ENCODE results near the gene SLA2. TPM values are rescaled to one million over a fixed set of nuclear protein-coding genes. Genes with fewer than 3 reads are reported as not detected.
"Not testable (repeated sequence)": the region's sequence is repeated elsewhere in the genome, so short reads cannot be mapped to it uniquely, and the experiment has no call there.

The SLA2 gene
- total RNA-seq, 1 donor from 2014 or later: not detected

DNA sequence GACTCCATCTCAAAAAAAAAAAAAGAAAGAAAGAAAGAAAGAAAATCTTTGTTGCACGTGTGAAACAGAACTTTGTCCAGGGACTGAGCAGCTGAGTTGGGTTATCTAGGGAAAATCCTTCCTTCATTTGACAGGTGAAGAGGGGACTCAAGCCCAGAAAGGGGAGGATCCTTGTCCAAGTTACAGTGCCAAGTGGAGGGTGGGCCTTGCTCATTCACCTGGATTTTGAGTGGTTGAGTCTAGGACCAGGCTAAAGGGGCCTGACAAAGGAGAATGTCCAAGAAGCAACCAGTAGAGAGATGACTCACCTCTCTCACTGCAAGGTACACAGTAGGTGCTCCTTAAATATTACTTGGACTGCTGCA lies 69.9 kb downstream of the SLA2 start:
- DNase-seq (ENCODE audit: extremely low read depth, low read depth, low spot score): no peak

DNA sequence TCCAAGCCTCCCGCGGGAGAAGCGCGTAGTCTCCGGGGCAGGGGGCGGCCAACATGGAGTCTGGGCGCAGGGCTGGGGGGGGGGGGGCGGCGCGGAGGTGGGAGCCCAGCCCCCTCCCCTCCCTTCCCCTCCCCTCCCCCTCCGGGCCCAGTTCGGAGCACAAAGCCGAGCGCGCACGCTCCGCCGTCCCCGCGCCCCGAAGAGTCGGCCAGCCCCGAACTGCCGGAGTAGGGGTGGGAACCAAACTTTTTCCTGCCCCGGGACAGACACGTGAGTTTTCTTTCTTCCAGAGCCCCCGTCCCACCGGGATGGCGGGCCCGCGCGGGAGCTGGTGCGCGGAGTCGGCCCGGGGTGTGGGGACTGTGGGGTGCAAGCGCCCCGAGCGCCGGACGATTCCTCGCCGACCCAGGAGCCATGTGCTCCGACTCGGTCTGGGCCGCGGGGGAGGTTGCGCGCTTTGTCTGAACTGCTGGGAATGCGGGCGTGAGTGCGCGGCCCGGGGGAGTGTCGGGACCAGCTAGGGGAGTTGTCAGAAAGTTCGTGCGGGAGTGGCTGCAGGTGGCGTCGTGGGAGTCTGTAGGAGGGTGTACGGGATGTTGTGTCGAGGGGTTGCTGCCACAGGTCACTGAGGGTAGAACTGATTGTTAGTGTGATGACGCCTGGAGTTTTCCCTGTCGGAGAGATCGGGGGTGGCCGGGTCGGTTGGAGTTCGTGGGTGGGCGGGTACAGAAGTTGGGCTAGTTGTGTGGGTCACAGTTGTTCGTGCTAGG lies 71.4 kb downstream of the SLA2 start:
- DNase-seq (ENCODE audit: extremely low read depth, low read depth, low spot score): no peak

DNA sequence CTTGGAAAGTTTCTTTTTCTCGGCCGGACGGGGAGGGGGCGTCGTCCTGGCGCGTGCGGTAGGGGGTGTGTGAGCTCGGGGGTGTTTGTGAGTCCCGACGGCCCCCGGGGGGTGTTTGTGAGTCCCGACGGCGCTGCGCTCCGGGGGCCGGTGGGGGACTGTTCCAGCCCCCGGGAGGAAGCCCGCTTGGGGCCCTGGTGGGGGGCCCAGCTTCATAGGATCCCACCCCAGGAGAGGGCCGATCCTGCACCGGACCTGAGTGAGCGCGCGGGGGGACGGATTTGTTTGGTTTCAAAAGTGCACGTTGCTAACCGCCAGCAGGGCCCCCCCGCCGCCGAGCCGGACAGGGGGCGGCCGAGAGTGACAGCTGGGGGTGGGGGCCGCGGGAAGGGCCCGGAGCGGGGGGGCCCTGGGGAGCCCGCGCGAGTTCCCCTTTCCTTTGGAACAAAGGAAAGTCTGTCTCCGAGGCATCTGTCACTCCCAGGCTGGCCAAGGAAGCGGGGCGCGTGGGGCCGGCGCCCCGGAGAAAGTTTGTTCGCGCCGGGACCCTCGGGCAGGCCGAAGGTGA lies 72.1 kb downstream of the SLA2 start:
- DNase-seq (ENCODE audit: extremely low read depth, low read depth, low spot score): no peak

DNA sequence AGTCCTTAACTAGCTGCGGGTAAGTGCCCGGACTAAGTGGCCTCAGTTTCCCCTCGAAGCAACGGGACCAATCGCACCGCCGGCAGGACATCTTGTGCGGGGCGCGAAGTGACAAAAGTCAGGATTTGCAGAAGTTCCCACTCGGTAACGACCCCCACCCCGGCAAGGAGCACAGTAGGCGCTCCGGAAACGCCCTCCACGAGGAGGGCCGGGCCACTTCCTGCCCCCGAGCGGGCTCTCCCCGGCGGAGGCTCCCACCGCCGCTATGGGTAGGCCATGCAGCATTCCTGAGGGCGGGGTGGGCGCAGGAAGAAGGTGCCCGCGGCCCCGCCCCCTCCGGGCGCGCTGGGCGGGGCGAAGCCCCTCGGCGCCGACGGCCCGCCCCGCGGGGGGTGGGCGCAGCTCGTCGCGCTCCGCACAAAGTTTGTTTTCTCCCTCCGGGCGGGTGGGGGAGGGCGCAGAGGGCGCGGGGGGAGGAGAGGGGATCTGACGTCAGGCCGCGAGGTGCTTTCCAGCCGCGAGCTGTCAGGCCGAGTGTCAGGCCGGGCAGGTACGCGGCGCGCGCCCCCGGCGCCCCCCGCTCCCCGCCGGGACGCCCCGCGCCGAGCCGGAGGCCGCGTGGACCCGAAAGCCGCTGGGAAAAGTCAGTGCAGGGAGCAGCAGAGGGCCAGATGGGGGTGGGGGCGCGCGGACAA lies 72.7 kb downstream of the SLA2 start, which contains the start of gene TGIF2:
Gene TGIF2, plus strand, starts transcription at position 495 of the 695 bp plus-strand sequence. CDS start 5,178 bp downstream, outside the sequence.
- DNase-seq (ENCODE audit: extremely low read depth, low read depth, low spot score): no peak

DNA sequence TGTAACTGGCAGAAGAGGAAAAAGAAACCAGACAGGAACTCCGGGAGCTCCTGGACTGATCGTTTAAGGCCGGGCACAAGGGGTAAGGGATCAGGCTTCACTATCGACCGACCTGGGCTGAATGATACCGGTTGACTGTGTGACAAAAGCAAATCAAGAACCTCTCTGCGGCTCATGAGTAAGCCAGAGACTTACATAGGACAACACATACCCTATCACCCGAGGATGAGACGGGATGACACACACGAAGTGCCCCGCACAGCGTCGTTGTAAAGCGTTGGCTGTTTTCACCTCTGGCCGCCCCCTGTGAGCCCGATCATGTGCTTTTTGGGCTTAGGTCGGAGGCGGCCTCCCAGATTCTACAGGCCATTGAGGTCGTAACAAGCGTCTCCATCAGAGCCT lies 73.3 kb downstream of the SLA2 start:
- no peak for DNase-seq (ENCODE audit: extremely low read depth, low read depth, low spot score)

DNA sequence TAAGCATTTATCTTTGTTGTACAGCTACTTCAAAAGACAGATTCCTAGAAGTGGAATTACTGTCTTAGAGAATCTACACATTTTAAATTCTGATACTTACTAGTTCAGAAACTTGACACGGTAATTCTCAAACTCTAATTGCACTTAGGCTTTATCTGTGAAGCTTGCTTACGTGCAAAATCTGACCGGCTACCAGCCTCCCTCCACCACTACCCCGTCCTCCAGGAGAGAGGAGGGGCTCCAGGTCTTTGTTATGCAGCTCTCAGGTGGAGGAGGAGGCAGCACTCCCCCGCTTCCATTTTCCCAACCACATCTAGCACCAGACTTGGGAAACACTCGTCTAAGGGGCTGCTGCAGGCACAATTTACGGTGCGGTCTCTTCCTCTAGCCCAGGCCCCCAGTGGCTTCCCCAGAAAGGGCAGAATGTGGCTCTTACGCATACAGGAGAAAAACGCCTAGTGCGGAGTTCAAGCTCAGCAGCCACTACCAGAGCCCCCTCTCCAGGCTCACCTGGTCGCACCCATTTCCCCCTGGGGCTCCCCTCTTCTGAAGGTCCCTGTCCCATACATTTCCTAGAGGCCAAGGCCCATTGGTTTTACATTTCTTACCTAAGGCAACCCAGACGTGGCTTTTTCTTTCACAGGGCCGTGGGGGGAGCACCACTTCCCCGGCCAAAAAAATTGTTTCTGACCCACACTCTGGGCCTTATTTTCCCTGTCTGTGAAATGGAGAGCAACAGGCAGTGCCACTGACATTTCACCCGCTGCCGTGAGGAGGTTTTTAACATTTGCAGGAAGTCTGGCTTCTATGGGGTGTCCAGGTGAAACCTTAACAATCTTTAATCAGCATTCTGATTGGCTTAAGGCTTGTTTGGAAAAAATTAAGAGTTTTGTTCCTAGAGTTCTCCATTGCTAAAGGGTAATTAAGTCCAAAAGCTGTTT lies 74.2 kb downstream of the SLA2 start:
- DNase-seq (ENCODE audit: extremely low read depth, low read depth, low spot score): no peak

DNA sequence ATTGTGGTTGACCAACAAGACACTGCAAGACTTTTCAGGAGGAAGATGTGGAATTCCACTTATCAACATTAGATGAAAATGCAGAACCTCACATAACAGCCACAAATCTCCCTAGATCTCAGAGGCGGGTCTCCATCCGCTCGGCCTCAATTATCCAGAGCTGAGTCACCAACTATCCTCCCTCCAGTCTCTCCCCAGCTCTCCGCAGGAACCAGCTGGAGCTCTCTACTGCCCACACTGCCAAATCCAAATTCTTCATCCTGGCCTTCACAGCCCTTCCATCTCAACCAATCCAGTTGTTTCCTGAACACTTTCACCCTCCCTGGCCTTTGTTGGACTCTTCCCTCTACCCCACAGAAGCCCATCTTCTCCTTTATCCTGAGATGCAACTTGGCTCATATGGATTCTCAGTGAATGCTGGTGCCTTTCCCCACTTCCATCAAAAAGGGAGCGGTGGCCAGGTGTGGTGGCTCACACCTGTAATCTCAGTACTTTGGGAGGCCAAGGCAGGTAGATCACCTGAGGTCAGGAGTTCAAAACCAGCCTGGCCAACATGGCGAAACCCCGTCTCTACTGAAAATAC lies 76.1 kb downstream of the SLA2 start:
- DNase-seq (ENCODE audit: extremely low read depth, low read depth, low spot score): no peak

DNA sequence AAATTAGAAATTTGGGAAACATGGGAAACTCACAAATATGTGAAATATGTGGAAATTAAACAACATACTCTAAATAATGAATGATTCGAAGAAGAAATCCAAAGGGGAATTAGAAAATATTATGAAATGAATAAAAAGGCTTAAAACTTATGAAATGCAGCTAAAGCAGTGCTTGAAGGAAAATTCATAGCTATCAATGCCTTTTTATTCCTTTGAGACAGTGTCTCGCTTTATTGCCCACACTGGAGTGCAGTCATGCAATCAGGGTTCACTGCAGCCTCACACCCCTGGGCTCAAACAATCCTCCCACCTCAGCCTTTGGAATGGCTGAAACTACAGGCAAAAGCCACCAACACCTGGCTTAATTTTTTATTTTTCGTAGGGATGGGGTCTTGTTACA lies 80.5 kb downstream of the SLA2 start:
- no peak for DNase-seq (ENCODE audit: extremely low read depth, low read depth, low spot score)

DNA sequence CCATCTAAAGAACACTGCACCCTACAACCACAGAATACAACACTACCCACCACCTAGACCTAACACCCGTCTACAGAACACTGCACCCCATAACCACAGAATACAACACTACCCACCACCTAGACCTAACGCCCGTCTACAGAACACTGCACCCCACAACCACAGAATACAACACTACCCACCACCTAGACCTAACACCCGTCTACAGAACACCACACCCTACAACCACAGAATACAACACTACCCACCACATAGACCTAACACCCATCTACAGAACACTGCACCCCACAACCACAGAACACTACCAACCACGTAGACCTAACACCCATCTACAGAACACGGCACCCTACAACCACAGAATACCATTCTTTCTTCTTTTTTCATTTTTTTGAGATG lies 81.3 kb downstream of the SLA2 start:
- DNase-seq (ENCODE audit: extremely low read depth, low read depth, low spot score): not testable (repeated sequence)

DNA sequence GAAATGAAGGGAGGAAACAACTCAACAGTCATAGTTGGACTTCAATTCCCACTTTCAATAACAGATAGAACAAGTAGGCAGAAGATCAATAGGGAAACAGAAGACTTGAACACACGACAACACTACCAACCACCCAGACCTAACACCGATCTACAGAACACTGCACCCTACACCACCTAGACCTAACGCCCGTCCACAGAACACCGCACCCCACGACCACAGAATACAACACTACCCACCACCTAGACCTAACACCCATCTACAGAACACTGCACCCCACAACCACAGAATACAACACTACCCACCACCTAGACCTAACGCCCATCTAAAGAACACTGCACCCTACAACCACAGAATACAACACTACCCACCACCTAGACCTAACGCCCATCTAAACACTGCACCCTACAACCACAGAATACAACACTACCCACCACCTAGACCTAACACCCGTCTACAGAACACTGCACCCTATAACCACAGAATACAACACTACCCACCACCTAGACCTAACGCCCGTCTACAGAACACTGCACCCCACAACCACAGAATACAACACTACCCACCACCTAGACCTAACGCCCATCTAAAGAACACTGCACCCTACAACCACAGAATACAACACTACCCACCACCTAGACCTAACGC lies 81.8 kb downstream of the SLA2 start:
- DNase-seq (ENCODE audit: extremely low read depth, low read depth, low spot score): not testable (repeated sequence)

DNA sequence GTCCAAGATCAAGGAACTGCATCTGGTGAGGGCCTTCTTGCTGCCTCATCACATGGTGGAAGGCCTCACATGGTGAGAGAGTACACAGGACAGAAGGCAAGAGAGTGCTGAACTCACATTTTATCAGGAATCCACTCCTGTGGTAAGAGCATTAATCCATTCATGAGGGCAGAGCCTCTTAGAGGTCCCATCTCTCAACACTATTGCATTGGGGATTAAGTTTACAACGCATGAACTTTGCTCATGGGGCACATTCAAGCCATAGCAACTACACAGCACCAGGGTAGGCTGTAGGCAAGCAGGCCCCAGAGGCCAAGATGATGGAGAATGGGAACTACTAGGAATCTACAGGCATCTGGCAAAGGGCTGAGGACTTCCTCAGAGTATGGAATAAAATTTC lies 82.6 kb downstream of the SLA2 start:
- no peak for DNase-seq (ENCODE audit: extremely low read depth, low read depth, low spot score)

DNA sequence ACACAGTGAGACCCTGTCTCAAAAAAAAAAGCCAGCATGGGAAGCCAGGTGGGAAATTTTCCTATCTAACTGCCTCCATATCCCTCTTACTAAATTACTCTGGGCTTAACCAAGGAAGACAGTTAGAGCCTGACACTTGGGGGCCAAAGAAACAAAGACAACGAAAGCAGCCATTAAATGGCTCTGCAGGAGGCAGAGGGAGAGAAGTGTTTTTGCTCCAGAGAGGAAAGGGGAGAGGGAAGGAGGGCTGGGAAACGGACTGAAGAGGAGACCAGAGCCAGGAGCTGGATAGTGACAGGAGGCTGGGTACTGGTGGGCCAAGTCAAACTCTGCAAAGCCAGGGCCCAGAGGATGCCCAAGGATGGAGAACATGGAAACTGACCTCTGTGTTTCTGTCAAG lies 83.3 kb downstream of the SLA2 start:
- no peak for DNase-seq (ENCODE audit: extremely low read depth, low read depth, low spot score)

Other genes starting within 250 kb of the SLA2 start
- gene MYL9, start 104.7 kb downstream of the SLA2 start, total RNA-seq: 51.2 and 91.8 TPM in 2 replicates
- 22.2 and 32.6 TPM in 2 replicates for gene TGIF2, start 72.6 kb downstream of the SLA2 start, total RNA-seq
- gene RAB5IF, start 40.4 kb downstream of the SLA2 start, total RNA-seq: 128 and 174 TPM in 2 replicates
- gene NDRG3, start 99.9 kb upstream of the SLA2 start, total RNA-seq: 21.0 and 25.6 TPM in 2 replicates
- gene DSN1, start 127.6 kb upstream of the SLA2 start, total RNA-seq: 7.5 and 13.3 TPM in 2 replicates
- gene TLDC2, start 229.9 kb upstream of the SLA2 start, total RNA-seq: not detected in 2 replicates